IMR-90 (cell line): ENCODE measurements around the gene SH3RF3.

ENCODE experiments used
- MXI1 ChIP-seq: IDR thresholded peaks from 2 replicates; pipeline ENCODE4 v1.6.1; 2012; ENCODE audit warnings: low read depth, mild to moderate bottlenecking, low read length, moderate library complexity, borderline replicate concordance
- POLR2A ChIP-seq: IDR thresholded peaks from 2 replicates; pipeline ENCODE4 v1.6.1; 2012; ENCODE audit warnings: mild to moderate bottlenecking, low read depth, low read length

DNA sequence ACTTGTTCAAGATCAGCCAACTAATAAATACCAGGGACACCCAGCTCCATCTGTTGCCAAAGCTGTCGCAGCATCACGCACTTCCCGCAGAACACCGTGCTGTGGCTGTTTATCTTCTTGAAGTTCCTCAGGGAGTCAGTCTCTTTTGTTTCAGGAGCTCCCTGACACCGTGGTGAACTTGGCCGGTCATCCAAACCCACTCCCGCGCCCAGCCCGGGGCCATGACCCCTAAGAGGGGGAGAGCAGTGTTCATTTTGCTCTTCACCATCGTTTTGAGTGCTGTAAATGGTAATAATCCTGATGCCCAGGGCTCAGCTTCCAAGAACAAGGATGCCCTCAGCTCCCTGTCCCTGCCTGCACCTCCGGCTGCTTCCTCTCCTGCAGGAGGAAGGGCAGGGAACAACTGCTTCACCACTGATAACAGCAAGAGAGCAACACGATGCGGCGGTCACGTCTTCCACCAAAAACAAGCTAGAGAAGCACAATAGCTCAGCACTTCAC lies 353.4 kb downstream of the SH3RF3 start:
- TF ChIP-seq MXI1 (no peak), POLR2A (no peak)
